Endometrial microvascular endothelial cells (primary cell): Measurements from ENCODE around the gene DPAGT1. TPM values are rescaled to one million over a fixed set of nuclear protein-coding genes. Genes with fewer than 3 reads are reported as not detected.
"Not testable (repeated sequence)": the region's sequence is repeated elsewhere in the genome, so short reads cannot be mapped to it uniquely, and the experiment has no call there.

Experiments used
- in situ Hi-C: cut with HindIII; loops from 2 replicates; pipeline ENCODE4 v1.10.0; 2017; ENCODE audit warnings: low sequenced_read_pairs, low pct_unique_long_range_greater_than_20kb; ENCODE audit errors: inconsistent ontology term
- total RNA-seq: library from RNA; depleted of rRNA; stranded (reverse); fragments of >200 nt; gene quantifications from one replicate; pipeline ENCODE4 v1.2.3, GENCODE V29; 2015; ENCODE audit errors: inconsistent ontology term

DPAGT1 gene
- 35.8 TPM for total RNA-seq

GRCh38 chr11:119101759-119102423 is at the start of gene DPAGT1:
Gene DPAGT1 (minus strand): TSS chr11:119101853. CDS start chr11:119101655, 198 bp downstream.
- in situ Hi-C loops = loop anchor here (25.0 kb wide), 1 partner anchor 160 kb away; no protein-coding TSS in a partner anchor

DNA sequence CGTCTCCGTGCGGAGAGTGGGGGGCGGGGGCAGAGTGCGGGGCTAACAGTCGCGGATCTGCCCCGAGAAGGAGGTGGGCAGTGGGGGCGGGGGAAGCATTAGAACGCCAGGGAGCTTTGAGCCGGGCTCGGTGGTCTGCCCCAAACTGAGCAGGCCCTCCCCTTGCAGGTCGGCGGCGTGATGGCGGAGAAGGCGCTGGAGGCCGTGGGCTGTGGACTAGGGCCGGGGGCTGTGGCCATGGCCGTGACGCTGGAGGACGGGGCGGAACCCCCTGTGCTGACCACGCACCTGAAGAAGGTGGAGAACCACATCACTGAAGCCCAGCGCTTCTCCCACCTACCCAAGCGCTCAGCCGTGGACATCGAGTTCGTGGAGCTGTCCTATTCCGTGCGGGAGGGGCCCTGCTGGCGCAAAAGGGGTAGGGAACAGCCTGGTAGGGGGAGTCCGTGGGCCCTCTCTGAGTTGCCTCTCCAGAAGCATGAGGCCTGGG is 48.2 kb upstream of the DPAGT1 start:
- in situ Hi-C loops = no loop called here

- in situ Hi-C loops = no loop called here
Measured at GRCh38 chr11:119149018-119149785, 47.5 kb upstream of the DPAGT1 start, which contains the start of gene ABCG4. Gene ABCG4 (plus strand): TSS chr11:119149052. CDS start chr11:119149966, 914 bp downstream.

DNA sequence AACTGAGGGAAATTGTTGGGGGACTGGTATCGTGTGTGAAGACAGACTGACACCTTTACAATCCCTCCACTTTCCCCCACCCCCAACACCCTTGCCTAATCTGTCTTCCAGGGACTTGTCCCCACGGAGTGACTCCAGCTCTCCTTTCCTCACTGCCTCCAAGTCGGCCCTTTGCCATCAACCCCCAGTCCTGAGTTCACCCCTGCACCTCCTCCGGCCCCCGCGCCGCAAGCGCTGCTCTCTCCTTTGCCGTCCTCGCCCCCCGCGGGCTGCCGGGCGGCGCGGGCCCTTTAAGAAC is 47.0 kb upstream of the DPAGT1 start:
- in situ Hi-C loops = no loop called here

DNA sequence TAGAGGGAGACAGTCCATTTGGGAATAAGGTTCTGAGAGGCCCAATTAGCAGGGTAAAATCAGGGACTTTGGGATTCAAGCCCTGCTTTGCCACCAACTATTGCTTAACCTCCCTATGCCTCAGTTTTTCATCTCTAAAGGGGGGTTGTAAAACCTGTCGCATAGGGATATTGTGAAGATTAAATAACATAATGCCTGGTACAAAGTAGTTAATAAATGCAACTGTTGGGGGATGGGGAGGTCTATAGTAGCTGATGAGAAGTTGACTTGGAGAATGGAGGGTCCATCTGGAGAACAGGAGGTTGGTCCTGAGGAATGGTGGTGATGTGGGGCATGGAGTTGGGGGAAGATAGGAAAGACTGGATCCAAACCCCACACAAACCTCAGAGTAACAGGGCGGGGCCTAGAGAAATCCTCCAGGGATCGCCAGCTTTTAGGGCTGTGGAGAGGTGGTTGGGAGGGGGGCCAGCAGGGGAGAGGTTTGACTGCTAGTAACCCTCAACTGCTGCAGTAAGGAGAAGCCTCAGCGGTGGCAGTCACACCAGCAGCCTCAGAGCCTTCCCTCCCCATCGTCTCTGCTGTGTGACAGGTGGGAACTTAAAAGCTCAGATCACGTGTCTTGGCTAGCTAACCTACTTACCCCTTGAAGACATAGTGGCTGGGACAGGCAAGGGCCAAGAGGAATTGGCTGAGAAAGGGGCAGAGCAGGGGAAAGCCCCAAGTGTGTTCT is 46.1 kb upstream of the DPAGT1 start:
- in situ Hi-C loops = no loop called here

- in situ Hi-C loops = no loop called here
Measured at GRCh38 chr11:119145551-119145950, 43.9 kb upstream of the DPAGT1 start.

GRCh38 chr11:119144825-119145486 is 43.3 kb upstream of the DPAGT1 start:
- in situ Hi-C loops = no loop called here

DNA sequence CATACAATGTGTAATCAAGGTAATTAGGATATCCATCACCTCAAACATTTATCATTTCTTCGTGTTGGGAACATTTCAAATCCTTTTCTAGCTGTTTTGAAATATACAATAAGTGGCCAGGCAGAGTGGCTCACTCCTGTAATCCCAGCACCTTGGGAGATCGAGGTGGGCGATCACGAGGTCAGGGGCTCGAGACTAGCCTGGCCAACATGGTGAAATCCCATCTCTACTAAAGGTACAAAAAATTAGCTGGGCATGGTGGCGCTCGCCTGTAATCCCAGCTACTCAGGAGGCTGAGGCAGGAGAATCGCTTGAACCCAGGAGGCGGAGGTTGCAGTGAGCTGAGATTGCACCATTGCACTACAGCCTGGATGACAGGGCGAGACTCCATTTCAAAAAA is 37.6 kb upstream of the DPAGT1 start:
- in situ Hi-C loops = not testable (repeated sequence)

DNA sequence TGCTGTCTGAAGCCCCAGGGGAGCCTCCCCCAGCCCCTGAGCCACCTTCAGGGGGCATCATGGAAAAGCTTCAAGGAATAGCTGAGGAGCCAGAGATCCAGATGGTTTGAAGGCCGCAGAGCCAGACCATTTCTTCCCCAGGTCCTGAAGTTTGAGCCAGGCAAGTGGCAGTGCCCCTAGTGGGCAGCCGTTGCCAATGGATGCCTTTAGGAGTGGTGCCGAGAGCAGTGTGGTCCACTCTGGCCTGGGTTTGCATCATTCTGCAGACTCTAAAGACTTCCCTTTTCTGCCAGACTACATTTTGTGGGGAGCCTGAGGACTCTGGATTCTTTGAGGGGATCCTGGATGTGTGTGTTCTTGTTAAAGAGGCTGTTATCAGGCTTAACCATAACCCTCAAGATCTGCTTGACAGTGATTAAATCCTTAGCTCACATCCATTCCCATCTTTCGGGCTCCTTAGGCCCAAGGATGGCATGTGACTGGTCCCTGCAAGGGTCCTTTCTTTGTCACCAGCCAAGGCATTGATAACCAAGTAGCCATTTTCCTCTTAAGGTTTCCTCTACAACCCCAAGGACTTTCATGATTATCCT is 32.8 kb upstream of the DPAGT1 start:
- in situ Hi-C loops = no loop called here

DNA sequence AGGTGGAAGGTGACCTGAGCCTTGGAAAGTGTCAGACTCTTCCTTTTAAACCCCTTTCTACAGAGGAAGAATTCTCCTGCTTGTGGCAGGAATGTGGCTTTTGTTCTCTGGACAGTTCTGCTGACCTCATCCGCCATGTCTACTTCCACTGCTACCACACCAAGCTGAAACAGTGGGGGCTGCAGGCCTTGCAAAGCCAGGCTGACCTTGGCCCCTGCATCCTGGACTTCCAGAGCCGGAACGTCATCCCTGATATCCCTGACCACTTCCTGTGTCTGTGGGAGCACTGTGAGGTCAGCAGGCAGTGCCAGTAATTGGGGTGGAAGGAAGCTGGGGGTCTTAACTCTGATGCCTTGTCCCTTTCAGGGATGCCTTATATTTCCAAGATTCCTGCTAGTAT is 29.0 kb upstream of the DPAGT1 start:
- in situ Hi-C loops = no loop called here

DNA sequence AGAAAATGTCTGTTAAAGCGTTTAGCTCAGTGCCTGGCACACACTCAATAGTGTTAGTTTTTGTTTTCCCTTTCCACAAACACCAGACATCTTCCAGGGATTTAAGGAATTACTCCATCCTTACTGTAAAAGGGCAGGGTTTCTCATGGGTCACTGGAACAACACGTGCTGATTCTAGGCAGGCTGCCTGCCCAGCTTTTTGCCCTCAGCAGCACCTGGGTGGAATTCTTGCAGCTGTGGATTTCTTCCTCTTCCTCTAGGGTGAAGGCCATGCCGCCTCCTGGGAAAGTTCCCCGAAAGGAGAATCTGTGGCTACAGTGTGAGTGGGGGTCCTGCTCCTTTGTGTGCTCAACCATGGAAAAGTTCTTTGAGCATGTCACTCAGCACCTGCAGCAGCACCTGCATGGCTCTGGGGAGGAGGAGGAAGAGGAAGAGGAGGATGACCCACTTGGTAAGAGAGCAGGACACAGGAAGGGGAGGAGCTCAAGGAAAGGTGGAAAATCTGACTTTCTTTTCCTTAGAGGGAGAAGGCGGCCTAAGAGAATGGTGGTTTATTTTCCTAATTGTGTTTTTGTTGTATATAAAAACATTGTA is 25.1 kb upstream of the DPAGT1 start:
- in situ Hi-C loops = no loop called here

DNA sequence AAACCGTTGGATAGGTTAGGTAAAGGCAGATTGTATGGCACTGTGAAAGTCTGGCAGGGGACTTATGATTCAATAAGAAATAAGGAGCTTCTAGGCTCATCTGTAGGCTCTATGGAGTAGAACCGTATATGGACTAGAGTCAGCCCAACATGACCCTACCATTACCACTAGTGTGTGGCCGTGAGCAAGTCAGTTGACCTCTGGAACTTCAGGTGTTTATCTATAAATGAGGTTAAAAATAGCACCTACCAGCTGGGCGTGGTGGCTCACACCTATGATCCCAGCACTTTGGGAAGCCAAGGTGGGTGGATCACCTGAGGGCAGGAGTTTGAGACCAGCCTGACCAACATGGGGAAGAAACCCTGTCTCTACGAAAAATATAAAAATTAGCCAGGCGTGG is 24.2 kb upstream of the DPAGT1 start:
- in situ Hi-C loops = no loop called here

- in situ Hi-C loops = loop anchor here (25.0 kb wide), 1 partner anchor 141 kb away; no protein-coding TSS in a partner anchor
Measured at GRCh38 chr11:119121811-119122124, 20.1 kb upstream of the DPAGT1 start.

- in situ Hi-C loops = loop anchor here (25.0 kb wide), 1 partner anchor 141 kb away; no protein-coding TSS in a partner anchor
Measured at GRCh38 chr11:119121008-119121810, 19.6 kb upstream of the DPAGT1 start, which contains the start of gene HINFP. Gene HINFP (plus strand): TSS chr11:119121580. CDS start chr11:119126945, 5,365 bp downstream.

- in situ Hi-C loops = loop anchor here (25.0 kb wide), 1 partner anchor 142 kb away; no protein-coding TSS in a partner anchor
Measured at GRCh38 chr11:119120639-119121007, 19.0 kb upstream of the DPAGT1 start.

DNA sequence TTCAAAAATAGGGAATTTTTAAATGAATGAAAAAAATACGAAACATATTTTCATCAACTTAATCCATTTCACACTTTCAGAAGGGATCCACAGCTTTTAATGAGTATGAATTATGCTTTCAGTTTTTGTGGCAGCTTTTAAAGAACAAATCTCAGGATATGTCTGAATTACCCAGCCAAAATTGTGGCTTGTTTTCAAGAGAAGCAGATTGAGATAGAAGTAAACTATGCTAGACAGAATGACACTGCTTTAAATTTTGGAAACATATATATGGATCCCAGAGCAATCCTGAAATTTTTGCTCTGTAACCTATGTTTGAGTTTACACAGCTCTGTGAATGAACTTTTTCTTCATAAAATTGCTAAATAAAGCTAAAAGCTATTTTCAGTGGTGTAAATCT is 17.3 kb upstream of the DPAGT1 start:
- in situ Hi-C loops = loop anchor here (25.0 kb wide), 1 partner anchor 143 kb away; no protein-coding TSS in a partner anchor

GRCh38 chr11:119118227-119118626 is 16.6 kb upstream of the DPAGT1 start:
- in situ Hi-C loops = loop anchor here (25.0 kb wide), 1 partner anchor 144 kb away; no protein-coding TSS in a partner anchor
